Tibial artery (tissue), 4 donors: ENCODE data around the gene SNX24.

ENCODE experiments used
- DNase-seq, 2 donors: peaks; one replicate each; pipeline ENCODE4 v3.0.0-alpha.2; 2019
- H3K27ac ChIP-seq, 2 donors: fragments of 200-600 bp; sonication (generic) in 1 of 2; 1 replicate in 1 of 2; 2 replicates in 1 of 2; pipeline ENCODE4 v1.5.1; 2018 to 2019; ENCODE audit warnings: mild to moderate bottlenecking in 1 of 2
- H3K27me3 ChIP-seq, 2 donors: fragments of 200-600 bp; sonication (generic) in 1 of 2; one replicate each; pipeline versions ENCODE4 v1.5.1 to v1.6.0; 2016 to 2019
- H3K36me3 ChIP-seq, 3 donors: fragments of 200-600 bp; sonication (generic) in 2 of 3; one replicate each; pipeline ENCODE4 v1.5.1; 2016 to 2019; ENCODE audit warnings: mild to moderate bottlenecking in 2 of 3
- H3K4me1 ChIP-seq, 4 donors: fragments of 200-600 bp; sonication (generic) in 2 of 4; 1 replicate in 3 of 4; 2 replicates in 1 of 4; pipeline ENCODE4 v1.5.1; 2016 to 2019
- H3K4me3 ChIP-seq, 2 donors: fragments of 200-600 bp; sonication (generic) in 1 of 2; 1 replicate in 1 of 2; 2 replicates in 1 of 2; pipeline ENCODE4 v1.5.1; 2018 to 2019; ENCODE audit warnings: mild to moderate bottlenecking in 2 of 2
- H3K9me3 ChIP-seq, 3 donors: fragments of 200-600 bp; sonication (generic) in 1 of 3; one replicate each; pipeline ENCODE4 v1.5.1; 2016 to 2019
- intact Hi-C: fragments of 100-400 bp; cut with DNase I; formaldehyde crosslinking; loops from one replicate; pipeline ENCODE4 v1.15.0; 2023; ENCODE audit warnings: low total_unique reads
- TF ChIP-seq, protein P1 (sequence below), 2 experiments: fragments of 200-600 bp in 1 of 2; fragments of 450-650 bp in 1 of 2; IDR thresholded peaks; one replicate each; pipeline ENCODE4 v1.5.1; 2017 to 2019; ENCODE audit warnings: antibody characterized with exemption in 2 of 2, mild to moderate bottlenecking in 1 of 2, moderate library complexity in 1 of 2

The SNX24 gene

DNA sequence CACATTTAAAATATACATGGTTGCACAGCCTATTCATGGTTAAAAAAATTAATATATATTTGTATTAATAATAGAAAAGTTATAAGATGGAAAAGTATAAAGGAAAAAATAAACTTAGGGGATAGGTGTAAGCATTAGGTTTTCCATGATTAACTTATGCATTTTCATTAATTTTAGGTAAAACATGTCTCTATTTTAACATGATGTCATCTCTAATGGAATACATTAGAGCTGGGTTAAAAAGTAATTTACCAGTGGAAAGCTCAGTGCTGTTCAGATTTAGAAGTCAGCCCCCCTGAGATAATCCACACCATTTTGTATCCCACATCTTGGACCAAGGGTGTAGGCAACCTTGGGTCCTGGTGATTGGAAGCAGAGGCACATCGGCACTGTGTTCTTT lies 49.7 kb downstream of the SNX24 start:
- intact Hi-C loops: loop anchor here (5.0 kb wide), 2 partner anchors 262 to 477 kb away; no protein-coding TSS in a partner anchor

DNA sequence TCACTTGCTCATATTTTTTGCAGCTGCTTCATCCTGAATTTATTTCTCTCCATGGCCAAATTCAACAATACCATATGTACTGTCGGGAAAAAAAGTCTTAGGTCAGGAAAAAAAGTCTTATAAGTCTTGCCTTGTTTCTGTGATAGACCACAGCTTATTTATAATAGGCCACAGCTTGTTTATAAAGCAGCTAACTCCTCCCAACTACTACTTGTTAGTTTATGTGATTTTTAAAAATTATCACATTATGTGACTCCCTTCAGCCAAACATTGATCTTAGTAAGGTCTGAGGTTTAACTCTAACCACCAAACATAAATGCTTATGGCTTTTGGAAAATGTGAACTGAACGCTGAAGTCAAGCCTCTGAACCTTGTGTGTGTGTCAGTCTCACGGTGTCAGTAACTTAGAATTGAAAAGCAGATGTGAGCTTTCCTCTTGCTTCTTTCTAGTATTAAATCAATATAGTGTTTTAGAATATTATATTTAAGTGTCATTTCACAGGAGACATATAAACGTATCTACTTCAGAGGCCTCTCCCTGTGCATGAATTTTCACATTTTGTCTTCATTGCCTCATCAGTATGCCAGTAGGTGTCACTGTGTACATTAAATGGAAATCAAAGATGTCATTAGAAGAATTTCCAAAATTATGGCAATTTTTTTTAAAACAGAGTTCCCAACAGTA lies 51.3 kb downstream of the SNX24 start:
- no peaks in the 10 kb centered on the region for H3K36me3 ChIP-seq
- no peak overlapping the region for H3K27ac ChIP-seq
- TF ChIP-seq, protein P1, sequence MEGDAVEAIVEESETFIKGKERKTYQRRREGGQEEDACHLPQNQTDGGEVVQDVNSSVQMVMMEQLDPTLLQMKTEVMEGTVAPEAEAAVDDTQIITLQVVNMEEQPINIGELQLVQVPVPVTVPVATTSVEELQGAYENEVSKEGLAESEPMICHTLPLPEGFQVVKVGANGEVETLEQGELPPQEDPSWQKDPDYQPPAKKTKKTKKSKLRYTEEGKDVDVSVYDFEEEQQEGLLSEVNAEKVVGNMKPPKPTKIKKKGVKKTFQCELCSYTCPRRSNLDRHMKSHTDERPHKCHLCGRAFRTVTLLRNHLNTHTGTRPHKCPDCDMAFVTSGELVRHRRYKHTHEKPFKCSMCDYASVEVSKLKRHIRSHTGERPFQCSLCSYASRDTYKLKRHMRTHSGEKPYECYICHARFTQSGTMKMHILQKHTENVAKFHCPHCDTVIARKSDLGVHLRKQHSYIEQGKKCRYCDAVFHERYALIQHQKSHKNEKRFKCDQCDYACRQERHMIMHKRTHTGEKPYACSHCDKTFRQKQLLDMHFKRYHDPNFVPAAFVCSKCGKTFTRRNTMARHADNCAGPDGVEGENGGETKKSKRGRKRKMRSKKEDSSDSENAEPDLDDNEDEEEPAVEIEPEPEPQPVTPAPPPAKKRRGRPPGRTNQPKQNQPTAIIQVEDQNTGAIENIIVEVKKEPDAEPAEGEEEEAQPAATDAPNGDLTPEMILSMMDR (IDR thresholded peaks at IDR 0.05): peak; percentile 62 to 67
- no peaks in the 10 kb centered on the region for H3K9me3 ChIP-seq
- H3K4me1 ChIP-seq: peaks cover 0 to 2% (median 0%) of the 10 kb centered on the region in 4 donors
- no peaks in the 10 kb centered on the region for H3K27me3 ChIP-seq
- intact Hi-C loops: loop anchor here (5.0 kb wide), 2 partner anchors 261 to 476 kb away; no protein-coding TSS in a partner anchor
- no peak overlapping the region for H3K4me3 ChIP-seq
- no peak for DNase-seq

More for the DNA sequence above, 49.7 kb downstream of the SNX24 start:
- Histone ChIP-seq H3K27me3 (no peaks in the 10 kb centered on the region), H3K9me3 (no peaks in the 10 kb centered on the region), H3K36me3 (no peaks in the 10 kb centered on the region), H3K27ac (no peak overlapping the region), H3K4me3 (no peak overlapping the region), H3K4me1 (peaks cover 0 to 11% (median 0%) of the 10 kb centered on the region in 4 donors)
- no peak for DNase-seq
- TF ChIP-seq, protein P1 (IDR thresholded peaks at IDR 0.05): no peak

GRCh38 chr5:122897283-122897602 lies 51.8 kb downstream of the SNX24 start:
- Histone ChIP-seq H3K9me3 (no peaks in the 10 kb centered on the region), H3K36me3 (no peaks in the 10 kb centered on the region), H3K27me3 (no peaks in the 10 kb centered on the region), H3K4me3 (no peak overlapping the region), H3K4me1 (no peaks in the 10 kb centered on the region), H3K27ac (no peak overlapping the region)
- intact Hi-C loops: loop anchor here (5.0 kb wide), 2 partner anchors 260 to 475 kb away; no protein-coding TSS in a partner anchor
- TF ChIP-seq, protein P1 (IDR thresholded peaks at IDR 0.05): no peak
- no peak for DNase-seq

GRCh38 chr5:122901346-122901745 lies 55.9 kb downstream of the SNX24 start:
- DNase-seq: no peak
- Histone ChIP-seq H3K36me3 (no peaks in the 10 kb centered on the region), H3K27me3 (no peaks in the 10 kb centered on the region), H3K9me3 (no peaks in the 10 kb centered on the region), H3K4me1 (peaks cover 0 to 2% (median under 1%) of the 10 kb centered on the region in 4 donors), H3K27ac (no peak overlapping the region), H3K4me3 (no peak overlapping the region)
- TF ChIP-seq, protein P1 (IDR thresholded peaks at IDR 0.05): no peak
- intact Hi-C loops: no loop called here

DNA sequence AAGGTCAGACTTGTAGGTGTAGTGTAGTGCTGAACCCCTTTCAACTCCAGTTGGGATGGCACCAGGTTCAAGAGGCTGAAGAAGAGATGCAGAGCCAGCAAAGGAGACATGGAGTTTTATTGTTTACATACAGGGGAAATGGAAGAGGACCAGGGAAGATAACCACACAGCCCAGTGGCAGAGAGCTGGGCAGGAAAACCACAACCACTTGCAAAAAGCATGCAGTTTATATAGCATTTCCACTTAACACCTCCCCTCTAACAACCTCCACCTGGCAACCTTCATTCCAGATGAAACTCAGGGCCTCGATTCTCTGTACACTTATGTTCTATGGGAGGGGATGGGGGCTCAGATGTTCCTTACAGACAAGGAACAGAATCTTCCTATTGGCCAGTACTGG lies 56.9 kb downstream of the SNX24 start:
- Histone ChIP-seq H3K36me3 (no peaks in the 10 kb centered on the region), H3K27ac (no peak overlapping the region), H3K4me3 (no peak overlapping the region), H3K27me3 (no peaks in the 10 kb centered on the region), H3K9me3 (no peaks in the 10 kb centered on the region), H3K4me1 (peaks cover 0 to 10% (median 7%) of the 10 kb centered on the region in 4 donors)
- intact Hi-C loops: no loop called here
- TF ChIP-seq, protein P1 (IDR thresholded peaks at IDR 0.05): no peak
- no peak for DNase-seq
